ENCODE measurements around the gene ECSCR.
"Not testable (repeated sequence)": the region's sequence is repeated elsewhere in the genome, so short reads cannot be mapped to it uniquely, and the experiment has no call there.

- not testable (repeated sequence) for TF ChIP-seq ZNF155, ZNF140, CTCF, ZNF423, ZNF24, ZNF549, ZNF18, ZNF792, ZNF513 (tag by site-specific recombination; IDR thresholded peaks at IDR 0.05)
- TF ChIP-seq, protein P1, sequence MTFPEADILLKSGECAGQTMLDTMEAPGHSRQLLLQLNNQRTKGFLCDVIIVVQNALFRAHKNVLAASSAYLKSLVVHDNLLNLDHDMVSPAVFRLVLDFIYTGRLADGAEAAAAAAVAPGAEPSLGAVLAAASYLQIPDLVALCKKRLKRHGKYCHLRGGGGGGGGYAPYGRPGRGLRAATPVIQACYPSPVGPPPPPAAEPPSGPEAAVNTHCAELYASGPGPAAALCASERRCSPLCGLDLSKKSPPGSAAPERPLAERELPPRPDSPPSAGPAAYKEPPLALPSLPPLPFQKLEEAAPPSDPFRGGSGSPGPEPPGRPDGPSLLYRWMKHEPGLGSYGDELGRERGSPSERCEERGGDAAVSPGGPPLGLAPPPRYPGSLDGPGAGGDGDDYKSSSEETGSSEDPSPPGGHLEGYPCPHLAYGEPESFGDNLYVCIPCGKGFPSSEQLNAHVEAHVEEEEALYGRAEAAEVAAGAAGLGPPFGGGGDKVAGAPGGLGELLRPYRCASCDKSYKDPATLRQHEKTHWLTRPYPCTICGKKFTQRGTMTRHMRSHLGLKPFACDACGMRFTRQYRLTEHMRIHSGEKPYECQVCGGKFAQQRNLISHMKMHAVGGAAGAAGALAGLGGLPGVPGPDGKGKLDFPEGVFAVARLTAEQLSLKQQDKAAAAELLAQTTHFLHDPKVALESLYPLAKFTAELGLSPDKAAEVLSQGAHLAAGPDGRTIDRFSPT (tag by site-specific recombination; IDR thresholded peaks at IDR 0.05) = not testable (repeated sequence)
- TF ChIP-seq, protein P2, sequence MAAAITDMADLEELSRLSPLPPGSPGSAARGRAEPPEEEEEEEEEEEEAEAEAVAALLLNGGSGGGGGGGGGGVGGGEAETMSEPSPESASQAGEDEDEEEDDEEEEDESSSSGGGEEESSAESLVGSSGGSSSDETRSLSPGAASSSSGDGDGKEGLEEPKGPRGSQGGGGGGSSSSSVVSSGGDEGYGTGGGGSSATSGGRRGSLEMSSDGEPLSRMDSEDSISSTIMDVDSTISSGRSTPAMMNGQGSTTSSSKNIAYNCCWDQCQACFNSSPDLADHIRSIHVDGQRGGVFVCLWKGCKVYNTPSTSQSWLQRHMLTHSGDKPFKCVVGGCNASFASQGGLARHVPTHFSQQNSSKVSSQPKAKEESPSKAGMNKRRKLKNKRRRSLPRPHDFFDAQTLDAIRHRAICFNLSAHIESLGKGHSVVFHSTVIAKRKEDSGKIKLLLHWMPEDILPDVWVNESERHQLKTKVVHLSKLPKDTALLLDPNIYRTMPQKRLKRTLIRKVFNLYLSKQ (tag by site-specific recombination; IDR thresholded peaks at IDR 0.05; ENCODE audit: borderline replicate concordance) = not testable (repeated sequence)
Observed at GRCh38 chr5:139503879-139504278, 41.3 kb upstream of the ECSCR start.
